Stimulated activated CD4-positive, alpha-beta T cell treated with anti-CD3 and anti-CD28 coated beads, Interleukin-15, amount 100 ng/mL, for 1 hour (primary cell): ENCODE measurements around the gene UPF2.

Source experiments
- DNase-seq, 2 donors: peaks; one replicate each; pipeline ENCODE4 v3.0.0-alpha.2; 2020; ENCODE audit warnings: low read depth in 1 of 2, low spot score in 1 of 2

UPF2 gene

DNA sequence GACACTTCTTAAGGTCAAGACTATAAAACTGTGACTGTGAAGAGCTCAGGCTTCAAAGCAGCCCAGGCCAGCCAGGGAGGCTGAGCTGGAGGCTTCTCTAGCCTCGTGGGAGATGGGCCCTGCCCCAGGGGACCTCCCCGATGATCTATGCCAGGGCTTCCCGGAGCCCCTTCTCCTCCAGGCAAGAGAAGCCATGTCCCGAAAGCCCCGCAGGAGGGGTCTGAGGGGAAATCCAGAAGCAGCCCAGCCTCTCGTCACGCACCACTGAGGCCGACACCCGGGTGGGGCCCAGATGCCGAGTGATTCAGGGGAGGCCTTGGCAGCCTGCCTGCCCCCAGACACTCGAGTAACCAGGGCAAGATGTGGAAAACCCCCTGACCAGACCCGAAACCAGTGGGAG lies 155.8 kb downstream of the UPF2 start:
- no peak for DNase-seq

DNA sequence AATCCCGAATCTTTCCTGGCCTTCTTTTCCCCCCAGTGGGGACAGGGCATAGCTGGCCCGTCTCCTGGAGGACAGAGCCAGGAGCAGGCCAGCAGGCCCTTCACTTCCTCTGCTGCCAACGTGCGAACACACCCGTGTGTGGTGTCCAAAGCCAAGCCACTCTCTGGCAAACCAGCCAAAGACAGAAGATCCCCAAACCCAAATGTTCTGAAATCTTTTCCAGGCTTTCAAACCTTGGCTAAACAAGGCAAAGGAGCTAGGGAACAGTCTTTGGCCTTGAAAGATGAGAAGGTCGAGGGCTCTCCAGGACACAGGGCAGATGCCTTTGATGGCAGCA lies 156.5 kb downstream of the UPF2 start:
- no peak for DNase-seq

DNA sequence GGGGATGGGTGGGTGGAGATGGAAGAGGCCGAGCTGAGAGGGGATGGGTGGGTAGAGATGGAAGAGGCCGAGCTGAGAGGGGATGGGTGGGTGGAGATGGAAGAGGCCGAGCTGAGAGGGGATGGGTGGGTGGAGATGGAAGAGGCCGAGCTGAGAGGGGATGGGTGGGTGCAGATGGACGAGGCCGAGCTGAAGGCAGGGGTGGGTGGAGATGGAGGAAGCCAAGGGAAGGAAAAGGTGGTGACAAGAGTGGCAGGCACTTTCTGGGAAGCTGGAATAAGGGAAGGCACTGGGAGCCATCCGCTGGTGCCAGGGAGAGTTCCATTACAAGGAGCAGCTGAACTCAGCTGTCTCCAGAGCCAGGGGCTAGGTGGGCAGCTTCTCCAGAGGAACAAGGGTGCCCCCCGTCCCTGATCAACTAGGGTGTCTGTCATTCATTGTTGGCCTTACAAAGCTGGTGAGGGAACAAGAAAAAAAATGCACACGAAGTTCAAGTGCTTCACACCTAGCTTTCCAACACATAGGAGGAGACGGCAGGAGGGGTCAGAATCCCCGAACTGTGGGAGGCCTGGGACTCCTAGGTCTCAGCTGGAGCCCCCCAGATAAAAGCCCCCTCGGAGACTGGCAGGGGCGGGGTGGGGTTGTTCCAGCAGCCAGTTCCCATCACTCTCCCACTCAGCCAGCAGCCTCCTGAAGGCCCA lies 157.0 kb downstream of the UPF2 start:
- DNase-seq: no peak

DNA sequence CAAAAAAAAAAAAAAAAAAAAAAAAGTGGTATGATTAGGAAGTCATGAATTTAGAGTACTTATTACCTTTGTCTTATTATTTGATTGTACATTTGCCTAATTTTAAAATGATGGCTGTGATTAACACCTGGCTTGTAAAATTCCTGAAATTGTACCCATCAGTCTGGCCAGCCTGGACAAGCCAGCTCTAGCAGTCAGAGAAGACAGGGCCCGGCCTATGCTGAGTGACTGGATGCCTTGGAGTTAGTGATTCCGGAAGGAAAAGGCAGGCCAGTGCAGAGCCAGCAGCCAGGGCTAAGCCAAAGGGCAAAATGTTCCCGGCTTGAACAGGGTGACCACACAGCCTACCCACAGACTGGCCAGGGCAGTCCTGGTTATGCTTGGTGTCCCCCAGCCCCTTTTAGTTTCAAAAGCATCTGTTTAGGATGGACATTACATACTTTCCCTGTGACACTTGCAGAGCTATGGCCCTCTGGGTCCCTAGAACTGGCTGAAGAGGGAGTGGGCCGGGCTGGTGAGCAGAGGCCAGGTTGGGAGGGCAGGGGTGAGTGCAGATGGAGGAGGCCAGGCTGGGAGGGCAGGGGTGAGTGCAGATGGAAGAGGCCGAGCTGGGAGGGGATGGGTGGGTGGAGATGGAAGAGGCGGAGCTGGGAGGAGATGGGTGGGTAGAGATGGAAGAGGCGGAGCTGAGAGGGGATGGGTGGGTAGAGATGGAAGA lies 157.7 kb downstream of the UPF2 start:
- DNase-seq: no peak

DNA sequence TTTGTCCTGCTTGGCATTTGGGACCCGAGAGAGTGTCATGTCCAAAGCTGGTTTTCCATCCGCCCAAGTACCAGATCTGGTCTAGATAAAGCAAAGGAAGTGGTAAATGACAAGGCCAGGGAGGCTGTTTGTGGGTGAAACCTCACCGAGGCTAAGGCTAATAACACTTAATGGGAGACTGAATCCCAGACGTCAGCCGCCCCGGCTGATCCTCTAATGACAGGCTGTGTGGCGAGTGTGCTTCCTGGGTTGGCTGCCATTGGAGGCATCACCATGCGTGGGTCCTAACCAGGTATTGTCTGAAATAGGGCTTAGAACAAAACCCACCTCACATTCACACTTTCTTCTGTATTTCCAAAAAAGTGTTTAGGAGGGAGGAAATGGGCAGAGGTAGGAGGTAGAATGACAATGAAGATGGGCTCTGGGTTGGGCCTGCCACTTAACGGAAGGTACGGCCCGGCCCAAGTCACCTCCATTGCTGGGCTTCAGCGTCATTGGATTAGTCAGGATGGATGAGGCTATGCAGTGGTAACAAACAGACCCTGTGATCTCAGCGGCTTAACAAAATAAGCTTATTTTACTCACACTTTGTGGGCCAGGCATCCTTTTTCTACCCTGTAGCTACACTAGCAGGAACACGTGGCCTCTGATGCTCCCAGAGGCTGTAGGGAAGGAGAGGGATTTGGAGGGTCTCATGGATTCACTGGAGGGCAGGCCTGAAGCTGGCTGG lies 159.8 kb downstream of the UPF2 start:
- DNase-seq: no peak

DNA sequence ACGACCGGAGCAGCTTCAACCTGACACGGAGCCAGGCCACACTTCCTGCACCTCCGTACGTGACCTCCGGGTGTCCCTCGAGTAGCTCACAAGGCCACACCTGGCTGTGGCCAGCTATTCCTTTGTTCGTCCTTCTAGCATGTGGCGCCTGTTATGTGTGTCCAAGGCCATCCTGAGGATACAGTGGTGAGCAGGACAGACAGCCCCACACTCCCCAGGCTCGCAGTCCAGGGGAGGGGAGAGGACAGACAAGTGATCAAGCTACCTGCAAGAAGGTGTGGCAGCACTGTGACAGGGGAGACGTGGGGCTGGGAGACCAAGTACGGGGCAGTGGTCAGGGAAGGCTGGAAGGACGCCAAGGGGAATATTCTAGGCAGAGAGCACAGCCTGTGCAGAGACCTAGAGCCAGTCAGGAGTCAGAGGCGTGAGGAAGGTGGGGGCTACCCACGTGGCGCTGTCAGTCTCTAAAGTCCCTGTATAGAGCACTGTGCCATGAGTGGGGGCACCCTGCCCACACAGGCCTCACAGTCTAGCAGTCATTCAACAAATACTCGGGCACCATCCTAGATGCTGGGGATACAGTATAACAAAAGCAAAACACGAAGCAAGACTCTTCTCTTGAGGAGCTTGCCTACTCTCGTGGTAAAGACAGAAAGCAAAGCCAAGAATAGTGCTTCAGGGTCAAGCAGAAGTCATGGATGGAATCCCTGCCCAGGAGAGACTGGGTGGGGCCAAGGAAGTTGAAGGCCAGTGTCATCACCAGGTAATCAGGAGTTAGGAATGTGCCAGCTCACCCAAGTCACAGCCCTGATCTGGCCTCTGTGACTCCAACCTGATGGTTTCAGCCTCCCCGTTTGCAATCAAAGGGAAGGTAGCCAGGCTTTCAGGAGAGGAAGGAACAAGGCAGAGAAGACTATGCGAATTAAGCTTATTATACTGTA lies 160.9 kb downstream of the UPF2 start:
- DNase-seq: no peak

DNA sequence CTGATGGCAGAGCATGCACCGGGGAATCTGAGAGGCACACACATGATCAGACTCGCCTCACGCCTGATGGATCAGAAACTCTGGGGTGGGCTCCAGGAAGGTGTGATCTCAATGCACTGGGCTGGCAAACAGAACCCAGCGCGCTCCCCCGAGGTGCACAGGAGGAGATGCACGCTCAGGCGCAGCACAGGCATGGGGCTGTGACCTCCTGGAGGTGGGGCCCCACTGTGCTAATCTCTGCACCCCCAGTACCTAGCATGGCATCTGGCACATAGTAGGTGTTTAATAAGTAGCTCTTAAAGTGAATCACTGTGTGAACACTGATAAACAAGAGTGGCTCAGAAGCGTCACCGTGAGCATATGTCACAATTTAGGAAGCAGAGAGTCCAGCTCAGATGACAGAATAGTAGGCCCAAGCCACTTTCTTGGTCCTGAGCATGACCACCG lies 161.6 kb downstream of the UPF2 start:
- DNase-seq: no peak

DNA sequence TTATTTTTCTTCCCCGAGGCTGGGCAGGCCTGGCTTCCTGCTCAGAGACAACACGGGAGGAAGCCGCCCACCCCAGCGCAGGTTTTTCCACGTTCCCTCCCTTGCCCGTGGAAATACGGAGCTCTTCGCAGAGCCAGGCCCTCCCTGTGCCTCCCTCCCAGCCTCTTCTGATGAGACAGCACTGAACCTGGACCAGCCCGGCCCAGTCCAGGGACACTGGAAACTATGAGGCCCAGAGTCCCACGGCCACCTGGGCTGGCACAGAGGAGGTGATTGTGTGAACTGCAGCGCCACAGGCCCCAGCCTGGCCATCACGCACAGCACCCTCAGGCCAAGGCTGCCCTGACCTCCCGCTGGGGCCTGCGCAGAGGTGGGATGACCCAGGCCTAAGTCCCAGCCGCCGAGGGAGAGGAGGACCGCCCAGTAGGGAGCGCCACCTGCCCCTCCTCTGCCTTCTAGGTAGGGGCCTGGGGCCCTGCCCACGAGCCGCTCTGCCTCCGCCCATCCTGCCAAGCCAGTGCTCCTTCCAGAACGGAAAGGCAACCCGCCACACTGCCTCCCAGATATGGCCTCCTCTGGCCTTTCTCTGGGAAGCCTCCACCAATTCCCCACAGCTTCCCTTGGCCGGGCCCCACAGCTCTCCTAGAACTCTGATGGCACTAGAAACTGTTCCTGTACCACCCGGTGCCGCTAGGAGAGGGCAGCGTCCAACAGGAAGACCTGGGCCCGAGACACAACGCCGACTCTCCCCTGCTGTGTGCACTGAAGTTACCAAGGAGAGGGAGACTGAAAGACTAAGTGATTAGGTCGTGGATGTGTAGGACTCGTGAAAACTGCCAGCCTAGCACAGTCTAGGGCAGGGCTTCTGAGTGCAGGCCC lies 162.2 kb downstream of the UPF2 start:
- DNase-seq: no peak

DNA sequence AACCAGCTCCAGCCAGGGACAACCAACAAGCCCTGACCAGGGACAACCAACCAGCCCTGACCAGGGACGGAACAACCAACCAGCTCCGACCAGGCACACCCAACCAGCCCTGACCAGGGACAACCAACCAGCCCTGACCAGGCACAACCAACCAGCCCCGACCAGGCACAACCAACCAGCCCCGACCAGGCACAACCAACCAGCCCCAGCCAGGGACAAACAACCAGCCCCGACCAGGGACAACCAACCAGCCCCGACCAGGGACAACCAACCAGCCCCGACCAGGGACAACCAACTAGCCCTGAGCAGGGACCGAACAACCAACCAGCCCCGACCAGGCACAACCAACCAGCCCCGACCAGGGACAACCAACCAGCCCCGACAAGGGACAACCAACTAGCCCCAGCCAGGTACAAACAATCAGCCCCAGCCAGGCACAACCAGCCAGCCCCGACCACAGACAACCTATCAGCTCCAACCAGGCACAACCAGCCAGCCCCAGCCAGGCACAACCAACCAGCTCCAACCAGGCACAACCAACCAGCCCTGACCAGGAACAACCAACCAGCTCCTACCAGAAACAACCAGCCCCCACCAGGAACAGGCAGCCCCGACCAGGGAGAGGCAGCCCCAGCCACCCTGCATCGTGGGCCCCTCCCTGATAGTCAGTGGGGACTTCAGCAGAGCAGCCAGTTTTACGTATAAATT lies 163.1 kb downstream of the UPF2 start:
- DNase-seq: no peak

DNA sequence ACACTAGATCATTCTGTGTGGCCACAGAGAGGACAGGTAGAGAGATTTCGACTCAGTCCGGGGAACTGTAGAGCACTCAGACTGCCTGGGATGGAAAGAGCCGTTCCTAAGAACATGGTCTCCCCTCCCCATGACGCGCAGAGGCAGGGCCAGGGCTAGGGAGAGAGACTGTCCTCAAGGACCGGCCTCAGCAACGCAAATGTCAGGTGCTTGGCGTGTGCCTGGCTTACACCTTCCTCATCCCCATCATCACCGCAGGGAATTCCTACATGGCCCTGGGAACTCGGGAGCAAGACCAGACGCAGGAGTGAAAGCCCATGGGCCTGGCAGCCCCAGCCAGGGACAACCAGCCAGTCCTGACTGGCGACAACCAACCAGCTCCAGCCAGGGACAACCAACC lies 163.8 kb downstream of the UPF2 start:
- no peak for DNase-seq

DNA sequence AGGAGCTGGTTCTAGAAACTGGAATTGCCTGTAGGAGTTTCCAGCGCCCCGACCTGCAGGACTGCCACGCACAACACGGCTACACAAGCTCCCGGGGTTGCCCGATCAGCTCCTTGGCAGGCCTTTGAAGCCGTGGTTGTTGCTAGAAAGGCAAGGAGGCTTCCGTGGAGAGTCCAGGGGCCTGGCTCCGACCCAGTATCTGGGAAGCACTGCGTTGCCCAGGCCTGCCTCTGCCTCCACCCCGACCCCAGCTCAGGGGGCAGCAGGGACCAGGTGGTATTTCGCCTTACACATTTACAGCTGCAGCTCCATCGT lies 165.1 kb downstream of the UPF2 start:
- DNase-seq: no peak

DNA sequence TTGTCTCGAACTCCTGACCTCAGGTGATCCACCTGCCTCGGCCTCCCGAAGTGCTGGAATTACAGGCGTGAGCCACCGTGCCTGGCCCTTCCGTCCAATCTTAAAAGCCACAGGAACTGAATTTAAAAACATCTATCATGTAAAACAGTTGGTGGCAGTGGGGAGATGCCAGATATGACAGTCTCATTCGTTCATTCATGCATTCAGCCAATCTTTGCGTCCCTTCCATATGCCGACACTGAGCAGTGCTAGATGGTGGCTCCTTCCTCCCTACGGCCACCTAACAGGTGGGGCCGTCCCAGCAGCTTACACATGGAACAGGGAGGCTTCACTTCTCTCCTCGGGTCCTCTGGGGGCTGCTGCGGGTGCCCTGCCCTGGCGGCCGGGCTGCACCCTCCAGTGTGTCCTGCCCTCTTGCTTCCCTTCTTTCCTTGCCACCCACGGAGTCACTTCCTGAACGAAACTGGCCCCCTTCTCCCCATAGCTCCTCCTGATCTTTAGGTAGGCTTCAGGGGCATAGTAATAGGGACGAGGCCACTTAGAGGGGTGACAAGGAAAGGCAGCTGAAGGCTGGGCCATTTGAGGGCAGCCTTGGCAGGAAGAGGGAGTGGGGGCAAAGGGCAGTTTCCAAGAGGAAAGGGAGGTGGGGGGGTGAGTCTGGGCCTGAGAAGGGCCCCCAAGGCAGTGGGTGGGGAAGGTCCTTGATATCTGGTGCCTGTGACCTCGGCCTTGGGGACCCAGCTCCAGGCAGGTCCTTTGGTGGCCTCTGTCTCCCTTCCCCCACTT lies 165.6 kb downstream of the UPF2 start:
- no peak for DNase-seq

DNA sequence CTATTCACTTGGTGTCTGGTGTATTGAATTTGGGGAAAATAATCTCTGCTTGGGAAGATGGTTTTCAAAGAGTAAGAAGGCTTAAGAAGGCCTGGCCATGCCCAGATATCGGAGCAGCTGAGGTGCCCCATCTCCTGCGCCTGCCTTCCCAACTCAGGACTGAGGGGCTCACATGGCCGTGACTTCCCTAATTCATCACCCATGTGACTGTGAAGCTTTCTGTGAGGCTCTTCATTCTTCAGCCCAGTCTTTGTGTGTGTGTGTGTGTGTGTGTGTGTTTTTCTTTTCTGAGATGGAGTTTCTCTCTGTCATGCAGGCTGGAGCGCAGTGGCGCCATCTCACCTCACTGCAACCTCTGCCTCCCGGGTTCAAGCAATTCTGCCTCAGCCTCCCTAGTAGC lies 166.3 kb downstream of the UPF2 start:
- no peak for DNase-seq

DNA sequence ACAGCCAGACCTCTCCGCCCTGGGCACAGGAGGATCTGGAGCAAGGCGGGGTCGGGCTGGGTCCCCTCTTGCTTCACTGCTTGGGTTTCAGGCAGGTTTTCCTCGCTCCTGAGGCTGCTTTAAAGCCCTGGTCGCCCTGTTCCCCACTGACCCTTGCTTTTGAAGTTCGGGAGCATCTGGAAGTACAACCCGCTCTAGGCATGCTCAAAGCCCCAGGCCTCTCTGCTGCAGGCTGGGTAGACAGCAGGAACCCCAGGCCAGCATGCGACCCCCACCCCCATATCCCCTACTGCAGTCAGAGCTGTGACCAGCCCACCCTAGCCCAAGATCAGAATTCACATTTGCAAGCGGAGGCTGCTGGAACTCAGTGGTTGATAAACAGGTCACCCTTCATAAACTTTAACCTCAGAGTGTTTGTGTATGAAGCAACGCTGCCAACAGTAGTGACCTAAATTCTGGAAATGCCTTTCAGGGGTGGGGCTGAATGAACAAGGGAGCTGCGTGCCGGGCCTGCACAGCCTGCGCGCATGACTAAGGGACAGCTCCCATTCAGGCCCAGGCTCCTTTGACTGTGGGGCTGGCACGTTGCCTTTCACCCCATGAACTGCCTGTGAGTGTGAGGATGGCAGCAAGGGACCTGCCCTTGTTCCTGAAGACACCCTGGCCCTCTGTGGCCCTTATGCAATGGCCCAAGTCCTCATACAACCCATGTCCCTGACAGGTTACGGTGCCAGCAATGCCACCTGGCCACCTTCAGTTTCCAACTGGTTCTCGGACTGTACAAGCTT lies 166.9 kb downstream of the UPF2 start:
- no peak for DNase-seq

DNA sequence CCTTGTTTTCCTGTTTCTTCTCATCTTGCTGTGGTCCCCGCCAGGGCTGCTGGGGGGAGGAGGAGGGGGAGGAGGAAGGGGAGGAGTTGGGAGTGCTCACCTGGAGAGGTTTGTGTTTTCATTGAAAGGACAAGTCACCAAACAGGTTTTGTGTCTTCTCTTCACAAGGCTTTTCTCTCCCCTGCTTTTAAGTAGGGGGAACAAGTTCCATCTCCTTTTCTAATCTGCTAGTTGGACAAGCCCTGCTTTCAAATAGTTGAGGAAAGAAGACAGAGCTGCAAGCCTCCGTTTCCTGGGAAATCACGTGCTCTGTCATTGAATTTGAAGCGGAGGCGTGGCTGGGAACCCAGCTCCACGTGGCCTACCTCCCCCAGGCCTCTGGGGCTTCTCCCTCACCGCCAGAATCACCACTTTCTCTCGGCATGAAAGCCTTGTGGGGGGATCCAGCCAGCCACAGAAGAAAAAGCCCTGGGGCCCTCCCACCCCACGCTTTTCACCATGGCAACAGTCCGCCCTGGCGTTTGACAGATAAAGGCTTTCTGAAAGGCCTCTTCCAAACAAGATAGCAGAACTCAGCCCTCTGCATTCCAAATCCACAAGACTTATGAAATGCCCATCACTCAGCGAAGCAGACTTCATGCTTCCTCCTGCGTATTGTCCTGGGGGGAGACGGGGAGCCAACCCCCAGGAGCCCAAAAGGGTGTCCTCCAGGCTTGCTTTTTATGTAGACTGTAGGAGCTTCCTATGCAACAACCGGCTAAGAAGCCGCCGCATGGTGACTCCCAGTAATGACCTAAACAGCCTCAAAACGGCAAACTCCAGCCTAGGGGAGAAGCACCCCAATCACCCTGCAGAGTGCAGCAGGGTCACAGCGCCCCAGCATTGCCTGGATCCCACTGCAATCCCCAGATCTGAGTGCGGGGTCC lies 167.8 kb downstream of the UPF2 start:
- DNase-seq: peak in 1 of 2 donors; percentile 24

DNA sequence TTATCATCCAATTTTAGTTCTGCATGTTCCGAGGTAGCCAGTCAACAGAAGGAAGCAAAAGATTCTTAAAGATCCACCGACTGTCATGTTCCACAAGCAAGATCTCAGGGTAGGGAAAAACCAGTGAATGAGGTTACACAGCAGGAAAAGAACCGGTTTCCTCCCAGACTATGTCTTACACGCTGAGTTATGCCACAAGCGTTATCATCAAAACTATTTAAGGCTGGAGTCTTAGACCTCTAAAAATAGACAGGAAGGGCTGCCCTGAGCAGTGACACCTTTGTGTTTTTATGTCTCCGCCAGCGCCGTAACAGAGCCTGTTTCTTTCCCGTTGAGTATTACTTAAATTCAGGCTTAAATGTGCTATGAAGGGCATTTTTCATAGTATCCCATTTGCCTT lies 171.1 kb downstream of the UPF2 start:
- no peak for DNase-seq

DNA sequence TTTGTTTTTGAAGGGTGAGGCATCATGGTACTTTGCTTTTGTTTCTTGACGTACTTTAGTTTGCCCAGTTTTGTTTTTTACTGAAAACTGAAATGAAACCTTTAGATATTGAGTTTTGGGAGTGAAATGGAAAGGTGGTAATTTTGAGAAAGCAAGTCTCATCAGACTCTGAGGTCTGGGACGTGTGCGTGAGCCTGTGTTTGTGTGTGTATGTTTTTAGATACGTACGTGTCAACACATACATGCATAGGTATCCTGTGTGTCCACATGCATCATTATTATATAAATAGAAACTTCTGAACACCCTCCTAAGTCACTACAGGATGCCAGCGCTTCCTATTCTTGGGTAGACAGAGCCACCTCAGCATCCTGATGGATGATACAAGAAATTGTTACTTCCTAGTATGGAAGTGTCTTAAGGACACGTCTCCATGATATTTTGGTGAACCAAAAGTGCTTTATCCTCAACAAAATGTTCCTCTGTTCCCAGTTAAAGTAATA lies 171.7 kb downstream of the UPF2 start:
- no peak for DNase-seq
